Activated naive CD8-positive, alpha-beta T cell treated with anti-CD3 and anti-CD28 coated beads, Interleukin-2, amount 50 U/mL, for 24 hours (primary cell): ENCODE results near the gene CACNA1I.

ENCODE experiments used
- ATAC-seq: fragments of 150-1000 bp; cut with Tn5 transposase; one replicate; pipeline ENCODE4 v1.10.0; 2021
- DNase-seq: peaks from one replicate; pipeline ENCODE4 v3.0.0; 2021
- H3K27ac Mint-ChIP-seq: one replicate; pipeline ENCODE4 v1.8.0; 2021; ENCODE audit warnings: mild to moderate bottlenecking, mixed read lengths
- H3K27me3 Mint-ChIP-seq: one replicate; pipeline ENCODE4 v1.8.0; 2021; ENCODE audit warnings: mixed read lengths
- H3K36me3 Mint-ChIP-seq: one replicate; pipeline ENCODE4 v1.8.0; 2021; ENCODE audit warnings: low read depth, mixed read lengths
- H3K4me1 Mint-ChIP-seq: one replicate; pipeline ENCODE4 v1.8.0; 2021; ENCODE audit warnings: mixed read lengths
- H3K4me3 Mint-ChIP-seq: one replicate; pipeline ENCODE4 v1.8.0; 2021; ENCODE audit warnings: mild to moderate bottlenecking, moderate library complexity, mixed read lengths
- H3K9me3 Mint-ChIP-seq: one replicate; pipeline ENCODE4 v1.8.0; 2021; ENCODE audit warnings: mixed read lengths

The CACNA1I gene

GRCh38 chr22:39530692-39531331, 39.7 kb upstream of the CACNA1I start:
- DNase-seq (no peak), ATAC-seq (no peak)
- Mint-ChIP-seq H3K4me1 (peaks cover 71% of the 10 kb centered on the region), H3K4me3 (peak overlapping the region; percentile 97), H3K36me3 (peaks cover 34% of the 10 kb centered on the region), H3K27ac (peak overlapping the region; percentile 93), H3K27me3 (no peaks in the 10 kb centered on the region), H3K9me3 (no peaks in the 10 kb centered on the region)

- DNase-seq = peak; percentile 99
- ATAC-seq = peak; percentile 86
- Mint-ChIP-seq H3K27ac (peak within 1 kb of the TSS; percentile 93), H3K4me3 (peak within 1 kb of the TSS; percentile 97), H3K36me3 (peaks cover 32% of the 10 kb centered on the region), H3K9me3 (no peaks in the 10 kb centered on the region), H3K4me1 (peaks cover 61% of the 10 kb centered on the region), H3K27me3 (no peaks in the 10 kb centered on the region)
Observed at GRCh38 chr22:39532215-39533073, 38.1 kb upstream of the CACNA1I start, which contains the start of gene RPS19BP1. Gene RPS19BP1 (minus strand): TSS chr22:39532748. CDS start chr22:39532738, 10 bp downstream.

- H3K27ac Mint-ChIP-seq = no peak overlapping the region
- peak overlapping the region; percentile 18 for H3K4me3 Mint-ChIP-seq
Observed at GRCh38 chr22:39534092-39534506, 36.5 kb upstream of the CACNA1I start.

GRCh38 chr22:39534591-39535356, 35.8 kb upstream of the CACNA1I start:
- Mint-ChIP-seq H3K4me3 (peak overlapping the region; percentile 18), H3K36me3 (peaks cover 21% of the 10 kb centered on the region), H3K27ac (peak overlapping the region; percentile 29), H3K27me3 (no peaks in the 10 kb centered on the region), H3K4me1 (peaks cover 39% of the 10 kb centered on the region), H3K9me3 (no peaks in the 10 kb centered on the region)
- no peak for ATAC-seq
- peak; percentile 92 for DNase-seq

More at GRCh38 chr22:39534092-39534506, 36.5 kb upstream of the CACNA1I start:
- H3K27me3 Mint-ChIP-seq = no peaks in the 10 kb centered on the region
- ATAC-seq (no peak), DNase-seq (no peak)
- H3K9me3 Mint-ChIP-seq = no peaks in the 10 kb centered on the region
- H3K4me1 Mint-ChIP-seq = peaks cover 46% of the 10 kb centered on the region
- H3K36me3 Mint-ChIP-seq = peaks cover 27% of the 10 kb centered on the region

GRCh38 chr22:39535357-39535725, 35.2 kb upstream of the CACNA1I start:
- DNase-seq (no peak), ATAC-seq (no peak)
- Mint-ChIP-seq H3K27ac (no peak overlapping the region), H3K4me3 (no peak overlapping the region), H3K27me3 (no peaks in the 10 kb centered on the region), H3K36me3 (peaks cover 16% of the 10 kb centered on the region), H3K4me1 (peaks cover 33% of the 10 kb centered on the region), H3K9me3 (no peaks in the 10 kb centered on the region)

- Mint-ChIP-seq H3K36me3 (peaks cover 12% of the 10 kb centered on the region), H3K27ac (no peak overlapping the region), H3K27me3 (no peaks in the 10 kb centered on the region), H3K9me3 (no peaks in the 10 kb centered on the region), H3K4me3 (no peak overlapping the region), H3K4me1 (peaks cover 27% of the 10 kb centered on the region)
- DNase-seq = no peak
- no peak for ATAC-seq
Observed at GRCh38 chr22:39535831-39536449, 34.6 kb upstream of the CACNA1I start.

GRCh38 chr22:39536711-39537110, 33.8 kb upstream of the CACNA1I start:
- peaks cover 7% of the 10 kb centered on the region for H3K36me3 Mint-ChIP-seq
- H3K27ac Mint-ChIP-seq = no peak overlapping the region
- H3K4me3 Mint-ChIP-seq = no peak overlapping the region
- DNase-seq (no peak), ATAC-seq (no peak)
- no peaks in the 10 kb centered on the region for H3K9me3 Mint-ChIP-seq
- peaks cover 20% of the 10 kb centered on the region for H3K4me1 Mint-ChIP-seq
- no peaks in the 10 kb centered on the region for H3K27me3 Mint-ChIP-seq

GRCh38 chr22:39537975-39538374, 32.6 kb upstream of the CACNA1I start:
- H3K4me3 Mint-ChIP-seq = no peak overlapping the region
- peaks cover 3% of the 10 kb centered on the region for H3K27me3 Mint-ChIP-seq
- ATAC-seq (no peak), DNase-seq (no peak)
- H3K4me1 Mint-ChIP-seq = peaks cover 11% of the 10 kb centered on the region
- H3K27ac Mint-ChIP-seq = no peak overlapping the region
- no peaks in the 10 kb centered on the region for H3K9me3 Mint-ChIP-seq
- no peaks in the 10 kb centered on the region for H3K36me3 Mint-ChIP-seq

GRCh38 chr22:39543095-39543494, 27.5 kb upstream of the CACNA1I start:
- no peak for DNase-seq
- H3K4me1 Mint-ChIP-seq = peaks cover 10% of the 10 kb centered on the region
- H3K27ac Mint-ChIP-seq = no peak overlapping the region
- ATAC-seq = no peak
- no peaks in the 10 kb centered on the region for H3K9me3 Mint-ChIP-seq
- H3K27me3 Mint-ChIP-seq = peaks cover 28% of the 10 kb centered on the region
- H3K4me3 Mint-ChIP-seq = no peak overlapping the region
- H3K36me3 Mint-ChIP-seq = no peaks in the 10 kb centered on the region

GRCh38 chr22:39545386-39546365, 24.9 kb upstream of the CACNA1I start:
- ATAC-seq = no peak
- Mint-ChIP-seq H3K27me3 (peaks cover 45% of the 10 kb centered on the region), H3K36me3 (no peaks in the 10 kb centered on the region), H3K27ac (no peak overlapping the region), H3K9me3 (no peaks in the 10 kb centered on the region), H3K4me1 (peaks cover 10% of the 10 kb centered on the region), H3K4me3 (no peak overlapping the region)
- DNase-seq = peak; percentile 75

GRCh38 chr22:39546889-39547586, 23.5 kb upstream of the CACNA1I start:
- DNase-seq (no peak), ATAC-seq (no peak)
- Mint-ChIP-seq H3K4me3 (no peak overlapping the region), H3K27ac (no peak overlapping the region), H3K36me3 (no peaks in the 10 kb centered on the region), H3K27me3 (peaks cover 48% of the 10 kb centered on the region), H3K4me1 (peaks cover 10% of the 10 kb centered on the region), H3K9me3 (no peaks in the 10 kb centered on the region)

- H3K27ac Mint-ChIP-seq = no peak overlapping the region
- no peak overlapping the region for H3K4me3 Mint-ChIP-seq
- peaks cover 48% of the 10 kb centered on the region for H3K27me3 Mint-ChIP-seq
- H3K9me3 Mint-ChIP-seq = no peaks in the 10 kb centered on the region
- DNase-seq (no peak), ATAC-seq (no peak)
- peaks cover 10% of the 10 kb centered on the region for H3K4me1 Mint-ChIP-seq
- H3K36me3 Mint-ChIP-seq = no peaks in the 10 kb centered on the region
Observed at GRCh38 chr22:39547587-39547947, 23.0 kb upstream of the CACNA1I start.

GRCh38 chr22:39553429-39553828, 17.1 kb upstream of the CACNA1I start:
- ATAC-seq = no peak
- peaks cover 44% of the 10 kb centered on the region for H3K27me3 Mint-ChIP-seq

More at GRCh38 chr22:39553429-39553828, 17.1 kb upstream of the CACNA1I start:
- Mint-ChIP-seq H3K36me3 (no peaks in the 10 kb centered on the region), H3K27ac (no peak overlapping the region), H3K9me3 (no peaks in the 10 kb centered on the region), H3K4me3 (no peak overlapping the region), H3K4me1 (peaks cover 5% of the 10 kb centered on the region)
- DNase-seq = no peak
